A673 (cell line): ENCODE data around the gene FBXL17. TPM values are rescaled to one million over a fixed set of nuclear protein-coding genes. Genes with fewer than 3 reads are reported as not detected.

Source experiments
- BruUV-seq: library from RNA; stranded (reverse); fragments of 400-500 nt; replicated peaks from 2 replicates; lab custom pipeline; 2021; lab: Mats Ljungman, UMichigan
- CTCF ChIA-PET: fragments of 300-600 bp; sonication (Branson Sonifier 250); formaldehyde crosslinking; loops from one replicate; lab custom pipeline; 2022; ENCODE audit warnings: antibody characterized with exemption; lab: Charles Lee
- POLR2A ChIA-PET: fragments of 300-600 bp; sonication (Branson Sonifier 250); formaldehyde crosslinking; loops from one replicate; lab custom pipeline; 2022; ENCODE audit warnings: antibody characterized with exemption; ENCODE audit not compliant: low non-redundant PET; lab: Charles Lee
- DNase-seq: peaks from one replicate; pipeline ENCODE4 v3.0.0-alpha.2; 2015; ENCODE audit warnings: low spot score
- H3K27ac ChIP-seq: fragments of 200-600 bp; sonication (generic); 2 replicates; pipeline ENCODE4 v1.5.1; 2016; ENCODE audit warnings: mixed run types, low read depth, mild to moderate bottlenecking, mixed read lengths, antibody characterized with exemption, low read length; ENCODE audit not compliant: poor library complexity, severe bottlenecking
- H3K27me3 ChIP-seq: fragments of 200-600 bp; sonication (generic); replicated peaks from 2 replicates; pipeline ENCODE4 v1.6.1; 2017; ENCODE audit warnings: mixed run types, low read depth, mild to moderate bottlenecking, mixed read lengths, antibody characterized with exemption, low read length; ENCODE audit not compliant: insufficient read depth, poor library complexity
- H3K36me3 ChIP-seq: fragments of 200-600 bp; sonication (generic); 2 replicates; pipeline ENCODE4 v1.6.1; 2016; ENCODE audit warnings: mixed run types, mild to moderate bottlenecking, mixed read lengths, antibody characterized with exemption, low read length; ENCODE audit not compliant: insufficient read depth, poor library complexity, severe bottlenecking
- H3K4me1 ChIP-seq: fragments of 200-600 bp; sonication (generic); 2 replicates; pipeline ENCODE4 v1.6.1; 2017; ENCODE audit warnings: mixed run types, mild to moderate bottlenecking, mixed read lengths, antibody characterized with exemption, low read length; ENCODE audit not compliant: insufficient read depth, poor library complexity, severe bottlenecking
- H3K4me3 ChIP-seq: fragments of 200-600 bp; sonication (generic); 2 replicates; pipeline ENCODE4 v1.5.1; 2016; ENCODE audit warnings: low read depth, mixed run types, mild to moderate bottlenecking, mixed read lengths, low read length; ENCODE audit not compliant: poor library complexity, severe bottlenecking
- H3K9me3 ChIP-seq: fragments of 200-600 bp; sonication (generic); 2 replicates; pipeline ENCODE4 v1.6.1; 2016; ENCODE audit warnings: mixed run types, low read depth, mild to moderate bottlenecking, mixed read lengths, antibody characterized with exemption, low read length; ENCODE audit not compliant: poor library complexity, severe bottlenecking
- EZH2 ChIP-seq: fragments of 200-600 bp; sonication (generic); IDR thresholded peaks from 2 replicates; pipeline ENCODE4 v1.6.1; 2017; ENCODE audit warnings: borderline replicate concordance, low read depth, mild to moderate bottlenecking, mixed read lengths, antibody characterized with exemption, low read length; ENCODE audit not compliant: poor library complexity, severe bottlenecking
- intact Hi-C: fragments of 100-400 bp; cut with micrococcal nuclease; formaldehyde crosslinking; loops from one replicate; pipeline ENCODE4 v1.10.0; 2022; ENCODE audit not compliant: unreplicated experiment
- total RNA-seq: library from RNA; stranded (reverse); gene quantifications from 2 replicates; pipeline ENCODE4 v1.2.3, GENCODE V29; 2021
- TF ChIP-seq, protein P1 (sequence below): fragments of 300-800, 200-600 bp; sonication (generic); conservative IDR thresholded peaks from 2 replicates; pipeline ENCODE4 v1.5.1; 2017; ENCODE audit warnings: low read depth, mild to moderate bottlenecking, antibody characterized with exemption, low read length, moderate library complexity, mixed read lengths

FBXL17 gene
- total RNA-seq, 1 experiment from 2014 or later = 5.7 TPM

GRCh38 chr5:107950776-107951175 is 431.1 kb downstream of the FBXL17 start:
- intact Hi-C loops = no loop called here
- Histone ChIP-seq H3K27me3 (no peaks in the 10 kb centered on the region), H3K4me1 (peaks cover 7% of the 10 kb centered on the region), H3K27ac (no peak overlapping the region), H3K9me3 (no peaks in the 10 kb centered on the region), H3K4me3 (no peak overlapping the region), H3K36me3 (no peaks in the 10 kb centered on the region)
- ChIA-PET CTCF (no interaction called here), POLR2A (no interaction called here)
- no peak for DNase-seq
- TF ChIP-seq, protein P1, sequence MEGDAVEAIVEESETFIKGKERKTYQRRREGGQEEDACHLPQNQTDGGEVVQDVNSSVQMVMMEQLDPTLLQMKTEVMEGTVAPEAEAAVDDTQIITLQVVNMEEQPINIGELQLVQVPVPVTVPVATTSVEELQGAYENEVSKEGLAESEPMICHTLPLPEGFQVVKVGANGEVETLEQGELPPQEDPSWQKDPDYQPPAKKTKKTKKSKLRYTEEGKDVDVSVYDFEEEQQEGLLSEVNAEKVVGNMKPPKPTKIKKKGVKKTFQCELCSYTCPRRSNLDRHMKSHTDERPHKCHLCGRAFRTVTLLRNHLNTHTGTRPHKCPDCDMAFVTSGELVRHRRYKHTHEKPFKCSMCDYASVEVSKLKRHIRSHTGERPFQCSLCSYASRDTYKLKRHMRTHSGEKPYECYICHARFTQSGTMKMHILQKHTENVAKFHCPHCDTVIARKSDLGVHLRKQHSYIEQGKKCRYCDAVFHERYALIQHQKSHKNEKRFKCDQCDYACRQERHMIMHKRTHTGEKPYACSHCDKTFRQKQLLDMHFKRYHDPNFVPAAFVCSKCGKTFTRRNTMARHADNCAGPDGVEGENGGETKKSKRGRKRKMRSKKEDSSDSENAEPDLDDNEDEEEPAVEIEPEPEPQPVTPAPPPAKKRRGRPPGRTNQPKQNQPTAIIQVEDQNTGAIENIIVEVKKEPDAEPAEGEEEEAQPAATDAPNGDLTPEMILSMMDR = no peak
- no peak for TF ChIP-seq EZH2
- no TSS peak for BruUV-seq

- no peak for TF ChIP-seq EZH2
- TF ChIP-seq, protein P1 = no peak
- POLR2A ChIA-PET = no interaction called here
- peak; percentile 1 for DNase-seq
- no peaks in the 10 kb centered on the region for H3K36me3 ChIP-seq
- no peaks in the 10 kb centered on the region for H3K27me3 ChIP-seq
- intact Hi-C loops = no loop called here
- no peaks in the 10 kb centered on the region for H3K9me3 ChIP-seq
- no peak overlapping the region for H3K27ac ChIP-seq
- H3K4me3 ChIP-seq = no peak overlapping the region
- H3K4me1 ChIP-seq = peaks cover 7% of the 10 kb centered on the region
- CTCF ChIA-PET = no interaction called here
- no TSS peak for BruUV-seq
These were observed 432.1 kb downstream of the FBXL17 start for GRCh38 chr5:107949688-107950341.

DNA sequence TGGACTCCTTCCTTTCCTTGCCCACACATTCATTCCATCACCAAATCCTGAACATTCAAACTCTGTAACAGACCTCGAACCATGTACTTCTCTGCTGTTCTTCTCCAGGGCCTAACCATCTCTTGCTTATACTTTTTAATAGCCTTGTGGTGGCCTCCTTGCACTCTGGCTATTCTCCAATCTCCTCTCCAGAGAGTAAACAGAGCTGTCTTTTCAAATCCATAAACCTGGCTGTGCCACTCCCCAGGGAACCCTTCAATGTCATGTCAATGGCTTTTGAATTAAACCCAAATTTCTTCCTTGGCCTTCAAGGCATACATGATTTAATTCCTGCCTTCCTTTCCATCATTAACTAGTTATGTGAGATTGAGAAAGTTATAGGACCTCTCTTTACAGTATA is 433.5 kb downstream of the FBXL17 start:
- DNase-seq = no peak
- Histone ChIP-seq H3K27me3 (no peaks in the 10 kb centered on the region), H3K27ac (no peak overlapping the region), H3K4me3 (no peak overlapping the region), H3K9me3 (no peaks in the 10 kb centered on the region), H3K36me3 (no peaks in the 10 kb centered on the region), H3K4me1 (no peaks in the 10 kb centered on the region)
- TF ChIP-seq EZH2 = no peak
- TF ChIP-seq, protein P1 = no peak
- intact Hi-C loops = no loop called here
- CTCF ChIA-PET = no interaction called here
- no TSS peak for BruUV-seq
- POLR2A ChIA-PET = no interaction called here
